Activated CD4-positive, alpha-beta memory T cell treated with anti-CD3 and anti-CD28 coated beads for 36 hours (primary cell): ENCODE measurements around the gene TCF7. TPM values are rescaled to one million over a fixed set of nuclear protein-coding genes. Genes with fewer than 3 reads are reported as not detected.

Source experiments
- CTCF ChIA-PET: fragments of 350-600 bp; sonication (Branson Sonifier 250); formaldehyde crosslinking; loops from one replicate; lab custom pipeline; 2021; ENCODE audit warnings: antibody characterized with exemption, inconsistent platforms; lab: Charles Lee
- POLR2A ChIA-PET: fragments of 350-600 bp; sonication (Branson Sonifier 250); formaldehyde crosslinking; loops from one replicate; lab custom pipeline; 2021; ENCODE audit warnings: antibody characterized with exemption; lab: Charles Lee
- DNase-seq: peaks from one replicate; pipeline ENCODE4 v3.0.0-alpha.2; 2020
- H3K27ac Mint-ChIP-seq: one replicate; pipeline ENCODE4 v1.8.0; 2021; ENCODE audit warnings: mixed read lengths
- H3K27me3 Mint-ChIP-seq: one replicate; pipeline ENCODE4 v1.8.0; 2021; ENCODE audit warnings: mixed read lengths
- H3K36me3 Mint-ChIP-seq: one replicate; pipeline ENCODE4 v1.8.0; 2021; ENCODE audit warnings: mixed read lengths
- H3K4me1 Mint-ChIP-seq: one replicate; pipeline ENCODE4 v1.8.0; 2021; ENCODE audit warnings: low read depth, mixed read lengths
- H3K4me3 Mint-ChIP-seq: one replicate; pipeline ENCODE4 v1.8.0; 2021; ENCODE audit warnings: mild to moderate bottlenecking, mixed read lengths
- H3K9me3 Mint-ChIP-seq: one replicate; pipeline ENCODE4 v1.8.0; 2021; ENCODE audit warnings: mixed read lengths
- intact Hi-C: fragments of 100-400 bp; cut with micrococcal nuclease; formaldehyde crosslinking; loops from one replicate; pipeline ENCODE4 v1.15.1; 2023
- total RNA-seq, 2 experiments: library from RNA; stranded (reverse); gene quantifications; one replicate each; pipeline ENCODE4 v1.2.3, GENCODE V29; 2021

Gene TCF7
- total RNA-seq: 10 to 100 TPM; 59.3 to 65.6 TPM

DNA sequence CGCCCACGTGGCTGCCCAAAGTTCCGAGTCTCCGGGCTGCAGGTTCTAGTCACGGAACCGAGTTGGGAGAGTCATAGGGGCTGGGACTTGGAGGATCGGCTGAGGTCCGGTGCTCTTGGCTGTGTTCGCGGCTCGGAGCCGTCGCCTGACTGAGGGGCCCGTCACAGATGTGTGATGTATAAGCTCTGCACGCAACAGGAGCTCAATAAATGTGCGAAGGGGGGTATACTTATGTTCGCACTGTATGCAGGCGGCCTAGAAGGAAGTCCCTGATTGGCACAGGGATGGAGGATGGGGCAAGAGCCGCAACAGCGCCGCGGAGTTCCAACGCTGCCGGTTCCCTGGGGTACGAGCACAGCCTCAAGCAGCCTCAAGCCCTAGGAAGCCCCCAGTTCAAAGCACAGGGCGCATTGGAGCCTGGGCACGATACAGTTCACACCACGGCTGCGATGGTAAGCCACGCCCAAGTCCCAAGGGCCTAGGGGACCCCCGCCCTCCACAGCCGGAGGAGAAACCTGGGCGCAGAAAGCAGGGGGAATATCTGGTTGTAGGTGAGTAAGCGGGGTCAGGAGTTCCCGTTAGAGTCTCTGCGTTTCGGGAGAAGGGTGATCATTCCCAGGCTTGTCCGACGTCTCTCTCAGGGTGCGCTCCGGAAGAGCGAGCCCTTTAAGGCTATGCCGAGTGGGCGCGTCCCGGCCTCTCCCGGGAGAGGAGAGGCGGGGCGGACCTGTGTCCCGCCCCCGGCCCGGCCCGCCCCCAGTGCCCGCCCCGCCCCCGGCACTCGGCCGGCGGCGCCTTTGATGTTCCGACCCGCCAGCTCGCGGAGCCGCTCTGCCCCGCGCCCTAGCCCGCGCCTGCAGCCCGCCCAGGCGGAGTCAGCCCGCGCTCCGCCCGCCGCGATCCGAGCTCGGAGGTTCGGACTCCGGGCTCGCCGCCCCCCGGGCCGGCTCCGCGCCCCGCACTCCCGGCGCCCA is at the start of gene TCF7:
TSS of gene TCF7 (plus strand) at position 780 of the 974 bp plus-strand sequence. CDS start 226 bp downstream, outside the sequence.
- peaks cover 27% of the 10 kb centered on the region for H3K36me3 Mint-ChIP-seq
- H3K4me3 Mint-ChIP-seq: peak within 1 kb of the TSS; percentile 84
- peak; percentile 86 for DNase-seq
- peaks cover 66% of the 10 kb centered on the region for H3K4me1 Mint-ChIP-seq
- ChIA-PET CTCF (interaction anchor here (1.6 to 17.1 kb wide), 5 partner anchors 10 to 74 kb away, joined by 4 to 253 read pairs (median 26); no protein-coding TSS in a partner anchor), POLR2A (interaction anchor here (0.7 to 6.2 kb wide), 6 partner anchors 9 to 47 kb away, joined by 4 to 43 read pairs (median 14); no protein-coding TSS in a partner anchor)
- no peaks in the 10 kb centered on the region for H3K27me3 Mint-ChIP-seq
- peak within 1 kb of the TSS; percentile 86 for H3K27ac Mint-ChIP-seq
- intact Hi-C loops: loop anchor here (2.0 kb wide), 2 partner anchors 63 to 75 kb away; partner anchors contain the start of gene SKP1
- no peaks in the 10 kb centered on the region for H3K9me3 Mint-ChIP-seq

DNA sequence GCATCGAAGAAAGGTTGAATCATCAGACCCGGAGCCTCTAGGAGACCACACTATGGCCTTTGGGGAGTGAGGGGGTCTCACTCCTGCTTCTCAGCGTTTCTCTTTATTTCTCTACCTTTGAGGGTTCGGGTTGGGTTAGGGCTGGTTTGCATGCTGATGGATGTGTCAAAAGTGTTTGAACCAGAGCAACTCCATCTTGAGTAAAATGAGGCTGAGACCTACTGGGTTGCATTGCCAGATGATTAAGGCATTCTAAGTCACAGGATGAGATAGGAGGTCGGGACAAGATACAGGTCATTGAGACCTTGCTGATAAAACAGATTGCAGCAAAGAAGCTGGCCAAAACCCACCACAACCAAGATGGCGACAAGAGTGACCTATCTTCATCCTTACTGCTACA is 44.9 kb upstream of the TCF7 start:
- H3K4me1 Mint-ChIP-seq: peaks cover 58% of the 10 kb centered on the region
- H3K4me3 Mint-ChIP-seq: peak overlapping the region; percentile 77
- ChIA-PET POLR2A (interaction anchor here (0.6 to 3.2 kb wide), 6 partner anchors 13 to 69 kb away, joined by 3 to 16 read pairs (median 3); no protein-coding TSS in a partner anchor), CTCF (interaction anchor here (0.7 to 11.9 kb wide), 6 partner anchors 17 to 71 kb away, joined by 3 to 101 read pairs (median 9); no protein-coding TSS in a partner anchor)
- no peaks in the 10 kb centered on the region for H3K27me3 Mint-ChIP-seq
- no peak for DNase-seq
- no peaks in the 10 kb centered on the region for H3K36me3 Mint-ChIP-seq
- intact Hi-C loops: no loop called here
- peak overlapping the region; percentile 92 for H3K27ac Mint-ChIP-seq
- no peaks in the 10 kb centered on the region for H3K9me3 Mint-ChIP-seq

- ChIA-PET CTCF (interaction anchor here (1.0 to 11.9 kb wide), 9 partner anchors 27 to 69 kb away, joined by 3 to 101 read pairs (median 6); no protein-coding TSS in a partner anchor), POLR2A (interaction anchor here (0.7 to 3.2 kb wide), 9 partner anchors 12 to 68 kb away, joined by 3 to 16 read pairs (median 6); partner anchors contain the start of gene TCF7)
- Mint-ChIP-seq H3K27me3 (no peaks in the 10 kb centered on the region), H3K4me1 (peaks cover 63% of the 10 kb centered on the region), H3K4me3 (peak overlapping the region; percentile 77), H3K9me3 (no peaks in the 10 kb centered on the region), H3K27ac (peak overlapping the region; percentile 92), H3K36me3 (no peaks in the 10 kb centered on the region)
- intact Hi-C loops: loop anchor here (1.0 kb wide), 3 partner anchors 8 to 67 kb away; no protein-coding TSS in a partner anchor
- DNase-seq: peak; percentile 58
Measured at GRCh38 chr5:134070725-134071613, 43.5 kb upstream of the TCF7 start.

- H3K27ac Mint-ChIP-seq: peak overlapping the region; percentile 92
- CTCF ChIA-PET: interaction anchor here (1.0 to 4.5 kb wide), 8 partner anchors 28 to 68 kb away, joined by 3 to 35 read pairs (median 6); no protein-coding TSS in a partner anchor
- intact Hi-C loops: loop anchor here (1.0 kb wide), 3 partner anchors 8 to 67 kb away; no protein-coding TSS in a partner anchor
- H3K27me3 Mint-ChIP-seq: no peaks in the 10 kb centered on the region
- no peaks in the 10 kb centered on the region for H3K9me3 Mint-ChIP-seq
- H3K4me3 Mint-ChIP-seq: peak overlapping the region; percentile 77
- peak; percentile 76 for DNase-seq
- H3K4me1 Mint-ChIP-seq: peaks cover 63% of the 10 kb centered on the region
- H3K36me3 Mint-ChIP-seq: no peaks in the 10 kb centered on the region
- POLR2A ChIA-PET: interaction anchor here (0.7 to 1.8 kb wide), 9 partner anchors 11 to 67 kb away, joined by 3 to 8 read pairs (median 6); partner anchors contain the start of gene TCF7
Measured at GRCh38 chr5:134071614-134072207, 42.8 kb upstream of the TCF7 start.

- POLR2A ChIA-PET: interaction anchor here (1.0 to 1.8 kb wide), 5 partner anchors 28 to 59 kb away, joined by 3 to 10 read pairs (median 6); no protein-coding TSS in a partner anchor
- Mint-ChIP-seq H3K9me3 (no peaks in the 10 kb centered on the region), H3K27me3 (no peaks in the 10 kb centered on the region), H3K4me1 (peaks cover 67% of the 10 kb centered on the region), H3K4me3 (no peak overlapping the region), H3K36me3 (peaks cover 3% of the 10 kb centered on the region), H3K27ac (peak overlapping the region; percentile 39)
- CTCF ChIA-PET: interaction anchor here (1.6 to 4.5 kb wide), 7 partner anchors 29 to 67 kb away, joined by 3 to 35 read pairs (median 5); no protein-coding TSS in a partner anchor
- DNase-seq: no peak
- intact Hi-C loops: no loop called here
Measured at GRCh38 chr5:134072471-134073210, 41.8 kb upstream of the TCF7 start.

- ChIA-PET CTCF (interaction anchor here (1.1 to 4.5 kb wide), 7 partner anchors 28 to 75 kb away, joined by 3 to 35 read pairs (median 5); no protein-coding TSS in a partner anchor), POLR2A (interaction anchor here (1.0 to 1.8 kb wide), 3 partner anchors 28 to 58 kb away, joined by 3 to 10 read pairs (median 4); no protein-coding TSS in a partner anchor)
- peaks cover 3% of the 10 kb centered on the region for H3K36me3 Mint-ChIP-seq
- no peaks in the 10 kb centered on the region for H3K9me3 Mint-ChIP-seq
- peak overlapping the region; percentile 36 for H3K27ac Mint-ChIP-seq
- intact Hi-C loops: no loop called here
- H3K4me3 Mint-ChIP-seq: no peak overlapping the region
- H3K4me1 Mint-ChIP-seq: peaks cover 67% of the 10 kb centered on the region
- H3K27me3 Mint-ChIP-seq: no peaks in the 10 kb centered on the region
- DNase-seq: no peak
Measured at GRCh38 chr5:134073404-134073803, 41.1 kb upstream of the TCF7 start.

DNA sequence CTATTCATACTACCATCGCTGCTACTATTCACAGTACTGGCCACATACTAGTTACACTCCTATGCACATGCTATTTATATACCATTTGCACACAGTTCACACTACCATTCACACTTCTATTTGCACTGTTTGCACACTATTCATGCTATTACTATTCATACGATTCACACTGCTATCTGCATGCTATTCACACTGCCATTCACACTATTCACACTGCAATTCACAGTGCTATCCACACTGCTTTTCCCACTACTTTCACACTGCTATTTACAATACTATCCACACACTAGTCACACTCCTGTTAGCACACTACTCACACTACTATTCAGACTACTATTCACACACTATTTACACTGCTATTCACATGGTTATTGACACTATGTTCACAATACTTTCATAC is 39.4 kb upstream of the TCF7 start:
- ChIA-PET POLR2A (no interaction called here), CTCF (interaction anchor here (4.5 kb wide), 1 partner anchor 36 kb away, joined by 35 read pairs; no protein-coding TSS in a partner anchor)
- Mint-ChIP-seq H3K36me3 (peaks cover 3% of the 10 kb centered on the region), H3K27me3 (no peaks in the 10 kb centered on the region), H3K27ac (no peak overlapping the region), H3K4me3 (no peak overlapping the region), H3K4me1 (peaks cover 65% of the 10 kb centered on the region), H3K9me3 (no peaks in the 10 kb centered on the region)
- no peak for DNase-seq
- intact Hi-C loops: no loop called here

DNA sequence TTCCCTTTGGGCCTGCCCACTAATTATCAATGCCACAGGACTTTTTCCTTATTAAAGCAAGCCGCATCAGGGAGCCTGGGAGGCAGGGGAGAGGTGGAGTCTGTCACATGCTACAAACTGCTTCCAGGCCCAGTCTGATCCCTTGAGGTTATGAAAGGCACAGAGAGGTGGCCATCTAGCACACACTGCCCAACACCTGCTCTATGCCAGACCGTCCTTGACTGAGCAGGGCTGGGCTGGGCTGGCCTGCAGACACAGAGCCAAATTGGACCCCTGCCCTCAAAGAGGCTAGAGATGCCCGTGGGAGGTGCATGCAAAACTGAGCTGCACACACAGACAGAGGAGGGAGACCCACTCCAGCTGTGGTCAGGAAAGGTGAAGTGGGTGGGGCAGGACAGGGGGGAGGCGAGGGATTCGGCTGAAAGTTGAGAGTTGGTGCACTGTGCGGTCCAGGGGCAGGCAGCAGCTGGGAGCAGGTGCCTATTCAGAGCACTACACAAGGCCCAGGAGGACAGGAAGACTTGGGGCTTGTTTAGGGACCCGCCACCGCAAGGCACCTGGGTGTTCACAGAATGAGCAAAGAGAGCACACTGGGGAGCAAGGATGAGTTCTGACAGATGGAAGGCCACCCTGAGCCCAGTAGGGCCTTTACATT is 36.4 kb upstream of the TCF7 start:
- CTCF ChIA-PET: interaction anchor here (0.7 to 2.8 kb wide), 4 partner anchors 23 to 38 kb away, joined by 3 to 18 read pairs (median 6); no protein-coding TSS in a partner anchor
- peaks cover 61% of the 10 kb centered on the region for H3K4me1 Mint-ChIP-seq
- H3K27me3 Mint-ChIP-seq: no peaks in the 10 kb centered on the region
- H3K36me3 Mint-ChIP-seq: peaks cover 3% of the 10 kb centered on the region
- H3K9me3 Mint-ChIP-seq: no peaks in the 10 kb centered on the region
- H3K4me3 Mint-ChIP-seq: no peak overlapping the region
- POLR2A ChIA-PET: no interaction called here
- intact Hi-C loops: no loop called here
- DNase-seq: peak; percentile 61
- peak overlapping the region; percentile 75 for H3K27ac Mint-ChIP-seq

GRCh38 chr5:134079748-134080581 is 34.5 kb upstream of the TCF7 start:
- Mint-ChIP-seq H3K27me3 (no peaks in the 10 kb centered on the region), H3K36me3 (peaks cover 6% of the 10 kb centered on the region), H3K9me3 (no peaks in the 10 kb centered on the region), H3K27ac (peak overlapping the region; percentile 90), H3K4me3 (peak overlapping the region; percentile 42), H3K4me1 (peaks cover 65% of the 10 kb centered on the region)
- intact Hi-C loops: loop anchor here (1.0 kb wide), 2 partner anchors 7 to 9 kb away; no protein-coding TSS in a partner anchor
- ChIA-PET POLR2A (interaction anchor here (0.7 to 1.9 kb wide), 4 partner anchors 9 to 59 kb away, joined by 3 to 10 read pairs (median 4); no protein-coding TSS in a partner anchor), CTCF (interaction anchor here (0.8 to 4.0 kb wide), 4 partner anchors 20 to 61 kb away, joined by 5 to 25 read pairs (median 8); no protein-coding TSS in a partner anchor)
- peak; percentile 90 for DNase-seq
